Measurements from ENCODE around the gene PSORS1C1. TPM values are rescaled to one million over a fixed set of nuclear protein-coding genes. Genes with fewer than 3 reads are reported as not detected.
A peak's percentile ranks its signal among the peaks of the same experiment; 100 is the strongest.
"Not testable (repeated sequence)": the region's sequence is repeated elsewhere in the genome, so short reads cannot be mapped to it uniquely, and the experiment has no call there.

Gene PSORS1C1
- total RNA-seq, 3 donors from 2014 or later = 2.4 to 11.1 (median 4.6) TPM

GRCh38 chr6:31162463-31163165 is 48.0 kb downstream of the PSORS1C1 start:
- no peak for DNase-seq
- Histone ChIP-seq H3K4me1 (ENCODE audit: low read depth) (peaks cover 12% of the 10 kb centered on the region), H3K4me3 (no peak overlapping the region), H3K36me3 (ENCODE audit: low read depth) (no peaks in the 10 kb centered on the region), H3K9me3 (no peaks in the 10 kb centered on the region)
- no peak for ATAC-seq
- intact Hi-C loops (cut with DNase I, micrococcal nuclease) = no loop called here
- no peak for TF ChIP-seq CTCF (IDR thresholded peaks at IDR 0.05)

DNA sequence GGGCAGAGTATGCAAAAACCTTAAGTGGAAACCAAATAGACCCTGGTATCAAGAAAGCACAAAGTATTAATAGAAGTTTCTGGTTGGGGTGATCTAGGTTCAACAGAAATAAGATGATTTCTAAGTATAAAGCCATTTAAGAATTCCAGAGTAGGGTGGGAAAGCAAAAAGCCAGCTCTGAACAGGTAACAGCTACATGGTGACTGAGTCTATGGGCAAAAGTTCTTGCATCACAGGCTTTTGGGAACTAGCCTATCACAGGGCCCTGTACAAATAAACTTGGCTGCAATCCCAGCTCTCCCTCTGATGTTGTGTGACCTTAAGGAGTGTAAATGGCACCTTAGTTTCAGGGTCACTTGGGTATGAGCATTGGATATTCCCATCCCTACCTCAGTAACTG is 49.3 kb downstream of the PSORS1C1 start:
- no peak for TF ChIP-seq CTCF (IDR thresholded peaks at IDR 0.05)
- no peak for DNase-seq
- ATAC-seq = no peak

DNA sequence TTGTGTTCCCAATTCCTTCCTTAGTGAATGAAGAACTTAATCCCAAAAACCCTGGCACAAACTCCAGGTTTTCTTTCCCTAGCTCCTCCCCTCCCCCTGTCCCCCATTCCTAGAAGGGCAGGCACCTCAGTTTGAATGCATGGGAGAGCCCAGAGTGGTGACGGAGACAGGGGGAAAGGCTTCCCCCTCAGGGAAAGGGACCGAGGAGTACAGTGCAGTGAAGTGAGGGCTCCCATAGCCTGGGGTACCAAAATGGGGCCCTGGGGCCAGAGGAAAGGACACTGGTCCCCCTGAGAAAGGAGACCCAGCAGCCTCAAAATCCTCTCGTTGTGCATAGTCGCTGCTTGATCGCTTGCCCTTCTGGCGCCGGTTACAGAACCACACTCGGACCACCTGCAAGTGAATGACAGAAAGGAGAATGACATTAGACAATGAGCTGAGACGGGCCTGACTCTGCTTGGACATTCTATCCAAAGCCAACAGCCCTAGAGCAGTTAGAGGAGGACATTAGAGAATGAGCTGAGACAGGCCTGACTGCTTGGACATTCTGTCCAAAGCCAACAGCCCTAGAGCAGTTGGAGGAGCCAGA is 50.0 kb downstream of the PSORS1C1 start:
- intact Hi-C loops (cut with DNase I, micrococcal nuclease); ATAC-seq; DNase-seq: not testable (repeated sequence)

More for the DNA sequence above, 49.3 kb downstream of the PSORS1C1 start:
- intact Hi-C loops (cut with DNase I, micrococcal nuclease) = no loop called here
- peaks cover 9% of the 10 kb centered on the region for H3K4me1 ChIP-seq (ENCODE audit: low read depth)
- no peaks in the 10 kb centered on the region for H3K36me3 ChIP-seq (ENCODE audit: low read depth)
- no peak overlapping the region for H3K4me3 ChIP-seq
- H3K9me3 ChIP-seq = no peaks in the 10 kb centered on the region

GRCh38 chr6:31165064-31165832 is 50.6 kb downstream of the PSORS1C1 start:
- H3K9me3 ChIP-seq; DNase-seq; H3K36me3 ChIP-seq (ENCODE audit: low read depth); intact Hi-C loops (cut with DNase I, micrococcal nuclease); H3K4me1 ChIP-seq (ENCODE audit: low read depth); H3K4me3 ChIP-seq: not testable (repeated sequence)
- ATAC-seq = peak; percentile 26

More for the DNA sequence above, 50.0 kb downstream of the PSORS1C1 start:
- H3K4me1 ChIP-seq (ENCODE audit: low read depth); H3K36me3 ChIP-seq (ENCODE audit: low read depth); H3K4me3 ChIP-seq; H3K9me3 ChIP-seq: not testable (repeated sequence)

- no peak for TF ChIP-seq CTCF (IDR thresholded peaks at IDR 0.05)
- H3K4me1 ChIP-seq (ENCODE audit: low read depth) = no peaks in the 10 kb centered on the region
- DNase-seq (no peak), ATAC-seq (no peak)
- intact Hi-C loops (cut with DNase I, micrococcal nuclease) = no loop called here
- no peaks in the 10 kb centered on the region for H3K9me3 ChIP-seq
- no peaks in the 10 kb centered on the region for H3K36me3 ChIP-seq (ENCODE audit: low read depth)
- H3K4me3 ChIP-seq = no peak overlapping the region
These were observed 51.4 kb downstream of the PSORS1C1 start for GRCh38 chr6:31165986-31166385.

DNA sequence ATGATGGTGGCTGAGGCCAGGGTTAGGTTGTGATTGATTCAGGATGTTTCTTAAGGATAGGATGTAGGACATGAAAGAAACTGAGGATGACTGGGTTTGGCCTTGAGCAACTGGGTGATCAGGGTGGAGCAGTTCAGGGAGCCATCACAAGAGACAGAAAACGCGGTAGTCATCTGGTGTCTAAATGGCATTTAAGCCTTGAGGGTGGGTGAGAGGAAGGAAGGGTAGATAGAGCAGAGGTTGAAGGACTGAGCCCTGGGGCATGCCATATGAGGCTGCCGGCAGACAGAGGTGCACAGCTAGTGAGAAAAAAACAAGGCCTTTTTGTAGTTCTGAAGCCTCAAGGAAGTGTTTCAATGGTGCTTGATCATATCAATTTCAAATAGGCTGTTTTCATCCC is 54.0 kb downstream of the PSORS1C1 start:
- Histone ChIP-seq H3K4me1 (ENCODE audit: low read depth) (no peaks in the 10 kb centered on the region), H3K4me3 (no peak overlapping the region), H3K36me3 (ENCODE audit: low read depth) (no peaks in the 10 kb centered on the region), H3K9me3 (no peaks in the 10 kb centered on the region)
- DNase-seq (no peak), ATAC-seq (no peak)
- no peak for TF ChIP-seq CTCF (IDR thresholded peaks at IDR 0.05)
- intact Hi-C loops (cut with DNase I, micrococcal nuclease) = no loop called here
